Ureter (tissue), 1 donor: ENCODE results near the gene KIF3A. TPM values are rescaled to one million over a fixed set of nuclear protein-coding genes. Genes with fewer than 3 reads are reported as not detected.

ENCODE experiments used
- DNase-seq: peaks from one replicate; pipeline ENCODE4 v3.0.0-alpha.2; 2020; ENCODE audit warnings: low spot score
- total RNA-seq: library from RNA; stranded (reverse); gene quantifications from one replicate; pipeline ENCODE4 v1.2.4, GENCODE V29; 2023
- donor health status: DM: yes; HTN: yes; CAD: no.

KIF3A gene
- total RNA-seq, 1 donor from 2014 or later = 19.9 TPM

GRCh38 chr5:132663771-132664695 is 73.3 kb downstream of the KIF3A start:
- no peak for DNase-seq

DNA sequence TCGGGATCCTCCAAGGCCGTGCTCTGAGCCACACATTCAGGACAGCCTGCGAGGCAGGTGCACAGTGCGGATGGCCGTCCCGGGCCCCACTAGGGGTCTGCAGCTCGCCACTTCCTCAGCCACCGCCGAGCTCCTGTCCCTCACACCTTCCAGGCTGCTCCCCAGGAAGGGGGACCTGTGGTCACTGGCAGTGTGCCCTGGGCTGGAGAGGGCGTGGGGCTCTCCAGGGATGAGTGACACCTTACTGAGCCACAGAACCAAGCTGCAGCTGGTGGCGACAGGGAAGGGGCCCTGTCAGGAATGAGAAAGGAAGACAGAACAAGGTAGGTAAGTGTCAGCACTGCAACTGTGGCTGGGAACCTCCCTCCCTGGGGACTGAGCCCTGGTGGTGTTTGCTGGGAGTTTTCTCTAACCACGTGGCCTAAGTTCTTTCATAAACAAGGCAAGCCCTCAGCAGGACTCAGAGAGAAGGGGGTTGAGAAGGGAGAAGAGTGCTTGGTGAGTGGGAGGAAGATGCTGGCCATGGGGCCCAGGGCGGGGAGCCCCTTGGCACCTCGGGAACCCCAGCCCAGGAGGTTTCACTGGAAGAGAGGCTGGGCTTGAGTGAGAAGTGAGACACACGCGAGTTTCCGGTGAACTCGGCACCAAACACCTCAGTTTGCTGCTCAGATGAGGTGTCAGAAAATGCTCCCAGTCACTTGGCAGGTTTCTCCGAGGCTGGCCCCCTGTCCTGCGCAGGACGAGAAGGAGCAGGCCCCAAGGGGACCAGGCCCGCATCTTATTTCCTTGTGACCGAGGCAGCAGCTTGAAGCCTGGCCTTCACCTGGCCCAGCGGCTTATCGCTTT is 74.2 kb downstream of the KIF3A start:
- DNase-seq = no peak

DNA sequence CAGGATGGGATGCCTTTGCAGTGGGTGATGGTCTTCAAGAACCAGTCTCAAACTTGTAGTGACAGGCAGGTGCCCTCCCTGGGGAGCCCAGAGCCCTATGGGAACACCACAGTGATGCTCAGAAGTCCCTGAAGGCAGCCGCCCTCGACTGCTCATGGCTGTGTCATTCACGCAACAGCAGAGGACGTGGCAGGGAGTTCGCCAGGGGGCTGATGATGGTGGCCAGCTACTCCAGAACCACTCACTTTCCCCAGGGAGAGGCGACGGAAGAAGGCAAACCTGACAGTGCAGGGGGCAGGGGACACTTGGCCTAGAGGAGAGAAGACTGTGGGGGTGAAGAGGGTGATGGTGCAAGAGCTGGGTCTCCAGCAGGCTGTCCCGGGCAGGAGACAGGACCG is 75.3 kb downstream of the KIF3A start:
- DNase-seq = no peak

- DNase-seq = no peak
Observed at GRCh38 chr5:132661231-132662003, 75.9 kb downstream of the KIF3A start.

- DNase-seq = no peak
Observed at GRCh38 chr5:132659598-132660493, 77.5 kb downstream of the KIF3A start.

DNA sequence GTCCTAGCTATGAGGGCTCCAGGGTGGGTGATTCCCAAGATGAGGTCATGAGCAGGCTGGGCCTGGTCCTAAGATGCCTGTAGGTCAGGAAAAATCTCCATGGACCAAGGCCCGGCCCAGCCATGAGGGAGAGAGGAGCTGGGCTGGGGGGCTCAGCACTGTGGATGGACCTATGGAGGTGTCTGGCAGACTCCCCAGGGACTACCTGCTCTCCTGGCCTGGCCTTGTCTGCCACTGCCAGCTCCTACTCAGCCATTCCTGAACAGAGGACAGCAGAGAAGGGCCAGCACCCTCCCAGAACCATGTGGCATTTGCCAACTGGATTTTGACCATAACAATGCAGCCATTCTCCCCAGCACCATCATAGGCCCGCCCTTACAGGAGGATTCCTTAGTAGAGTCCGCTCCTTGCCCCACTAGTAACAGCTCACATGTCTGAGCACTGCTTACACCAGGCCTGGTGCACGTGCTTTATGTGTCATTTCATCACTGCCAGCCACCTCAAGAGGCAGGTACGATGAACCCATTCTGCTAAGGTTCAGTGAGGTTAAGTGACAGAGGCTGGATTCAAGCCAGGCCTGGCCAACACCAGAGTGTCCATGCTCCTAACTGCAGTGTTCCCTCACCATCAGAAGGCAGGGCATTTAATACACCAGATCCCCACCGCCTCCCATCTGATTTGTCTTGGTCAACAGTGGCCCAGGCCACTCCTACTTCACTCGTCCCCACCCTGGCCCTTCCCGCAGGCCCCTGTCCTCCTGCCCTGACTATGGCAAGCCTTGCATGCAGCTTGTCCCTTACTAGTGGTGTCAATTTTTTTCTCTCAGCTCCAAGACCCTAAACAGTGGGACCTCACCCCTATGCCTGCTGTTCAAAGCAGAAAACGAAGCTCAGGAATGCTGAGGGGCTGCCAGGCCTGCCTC is 78.7 kb downstream of the KIF3A start:
- DNase-seq = no peak

GRCh38 chr5:132657676-132658380 is 79.5 kb downstream of the KIF3A start, which contains the start of gene IL13:
Gene IL13, plus strand, starts transcription at chr5:132658173. Its CDS starts 14 bp downstream, at chr5:132658187.
- DNase-seq = no peak

DNA sequence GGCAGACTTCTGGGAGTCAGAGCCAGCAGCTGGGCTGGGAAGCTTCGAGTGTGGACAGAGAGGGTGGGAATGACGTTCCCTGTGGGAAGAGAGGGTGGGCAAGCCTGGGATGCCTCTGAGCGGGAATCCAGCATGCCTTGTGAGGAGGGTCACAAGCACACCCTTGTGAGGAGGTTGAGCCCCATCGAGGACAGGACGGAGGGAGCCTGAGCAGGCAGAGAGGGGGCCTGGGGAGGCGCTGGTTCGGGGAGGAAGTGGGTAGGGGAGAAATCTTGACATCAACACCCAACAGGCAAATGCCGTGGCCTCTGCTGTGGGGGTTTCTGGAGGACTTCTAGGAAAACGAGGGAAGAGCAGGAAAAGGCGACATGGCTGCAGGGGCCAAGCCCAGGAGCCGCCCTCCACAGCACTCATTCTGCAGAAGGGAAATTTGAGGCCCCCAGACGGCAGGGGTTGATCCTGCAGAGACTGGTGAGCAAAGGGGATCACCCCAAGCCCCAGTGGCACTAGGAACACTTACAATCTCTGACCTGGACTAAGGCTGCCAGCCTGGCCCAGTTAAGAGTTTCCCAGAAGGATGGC is 80.5 kb downstream of the KIF3A start:
- DNase-seq = no peak

DNA sequence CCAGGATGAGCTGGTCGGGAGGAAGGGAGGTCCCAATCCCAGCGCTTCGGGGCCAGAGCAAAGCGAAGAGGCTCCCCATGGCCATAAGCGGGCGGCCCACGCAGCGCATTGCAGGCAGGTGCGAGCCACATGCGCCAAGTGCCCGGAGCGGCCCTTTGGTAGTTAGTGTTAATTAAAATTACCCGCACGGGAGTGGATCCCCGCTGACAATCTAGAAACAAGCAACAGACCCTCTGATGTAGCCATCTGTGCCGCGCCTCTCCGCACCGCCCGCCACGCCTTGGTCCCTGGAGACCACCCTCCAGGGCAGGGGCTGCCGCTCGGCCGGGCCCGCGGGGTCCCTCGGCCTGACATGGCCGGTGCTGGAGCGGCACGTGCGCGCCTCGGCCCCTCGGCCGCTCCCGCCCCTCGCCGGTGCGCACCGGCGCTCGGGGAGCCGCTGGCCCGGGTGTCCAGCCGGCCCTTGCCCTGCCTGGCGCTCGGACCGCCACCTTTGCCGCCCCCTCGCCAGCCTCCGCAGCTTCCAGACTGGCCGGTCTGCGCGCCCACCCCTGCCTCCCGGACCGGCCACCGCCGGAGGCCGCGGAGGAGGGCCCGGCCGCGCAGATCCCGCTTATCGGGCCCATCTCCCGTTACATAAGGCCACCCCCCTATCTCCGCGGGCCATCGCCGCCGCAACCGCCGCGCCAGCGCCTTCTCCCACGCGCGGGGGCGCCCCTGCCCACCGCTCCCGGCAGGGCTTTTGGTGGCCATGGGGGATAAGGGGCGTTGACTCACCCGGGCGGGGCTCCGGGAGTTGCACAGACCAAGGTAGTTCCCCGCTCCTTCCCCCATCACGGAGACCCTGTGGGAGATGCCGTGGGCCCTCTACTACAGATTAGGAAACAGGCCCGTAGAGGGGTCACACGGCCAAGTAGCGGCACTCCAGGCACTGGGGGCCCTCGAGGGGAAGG is 81.2 kb downstream of the KIF3A start:
- no peak for DNase-seq

GRCh38 chr5:132653716-132654115 is 83.6 kb downstream of the KIF3A start:
- no peak for DNase-seq

- DNase-seq = no peak
Observed at GRCh38 chr5:132651838-132652469, 85.4 kb downstream of the KIF3A start.

DNA sequence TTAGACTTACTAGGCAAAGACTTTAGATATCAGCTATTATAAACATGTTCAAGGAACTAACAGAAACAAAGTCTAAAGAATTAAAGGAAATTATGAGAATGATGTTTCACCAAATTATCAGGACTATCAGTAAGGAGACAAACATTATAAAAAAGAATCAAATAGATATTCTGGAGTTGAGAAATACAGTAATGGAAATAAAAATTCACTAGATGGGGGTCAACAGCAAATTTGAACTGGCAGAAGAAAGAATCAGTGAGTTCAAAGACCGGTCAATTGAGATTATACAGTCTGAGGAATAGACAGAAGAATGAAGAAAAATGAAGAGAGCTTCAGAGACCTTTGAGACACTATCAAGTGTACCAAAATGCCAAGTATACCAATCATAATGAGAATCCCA is 89.0 kb downstream of the KIF3A start:
- DNase-seq = no peak

GRCh38 chr5:132647473-132647872 is 89.9 kb downstream of the KIF3A start:
- DNase-seq = no peak

GRCh38 chr5:132646583-132647266 is 90.6 kb downstream of the KIF3A start:
- no peak for DNase-seq

DNA sequence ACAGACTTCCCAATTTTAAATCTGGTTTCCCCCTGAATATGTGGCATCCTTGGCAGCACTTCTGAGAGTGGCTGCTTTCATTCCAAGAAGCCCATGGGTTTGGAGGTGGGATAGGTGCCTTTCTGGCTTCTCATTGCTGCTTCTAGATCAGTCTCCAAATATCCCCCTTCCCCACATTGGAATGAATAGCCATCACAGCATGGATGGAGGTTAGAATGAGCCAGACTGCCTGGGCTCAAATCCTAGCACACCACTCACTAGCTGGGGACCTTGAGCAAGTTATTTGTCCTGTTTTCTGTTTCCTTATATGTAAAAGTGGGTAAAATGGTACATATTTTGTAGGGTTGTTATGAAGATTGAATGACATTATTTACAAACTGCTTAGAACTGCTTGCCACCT is 93.2 kb downstream of the KIF3A start:
- DNase-seq = no peak
